GM23248 (cell line): Measurements from ENCODE around the gene NCL.

Experiments used
- EZH2 ChIP-seq: fragments of 200-600 bp; sonication (generic); IDR thresholded peaks from 2 replicates; pipeline ENCODE4 v1.6.1; 2018; ENCODE audit warnings: antibody characterized with exemption, mild to moderate bottlenecking; ENCODE audit not compliant: insufficient read depth, poor library complexity, severe bottlenecking
- EZH2phosphoT487 ChIP-seq: fragments of 200-600 bp; sonication (generic); IDR thresholded peaks from 2 replicates; pipeline ENCODE4 v1.6.1; 2018; ENCODE audit warnings: antibody characterized with exemption, moderate library complexity, mild to moderate bottlenecking, low read depth; ENCODE audit not compliant: insufficient read depth

GRCh38 chr2:231450548-231450989, 13.7 kb downstream of the NCL start:
- TF ChIP-seq EZH2phosphoT487 = no peak
- no peak for TF ChIP-seq EZH2
